A549 (cell line): ENCODE measurements around the gene TRIM69. TPM values are rescaled to one million over a fixed set of nuclear protein-coding genes. Genes with fewer than 3 reads are reported as not detected.
"Not testable (repeated sequence)": the region's sequence is repeated elsewhere in the genome, so short reads cannot be mapped to it uniquely, and the experiment has no call there.

Source experiments
- ATAC-seq, 2 experiments: fragments of 200-7000 bp in 1 of 2; fragments of >200 bp in 1 of 2; cut with Nextera tagmentation in 1 of 2; cut with Tn5 transposase in 1 of 2; 3 replicates each; pipeline versions ENCODE4 v1.8.0 to v1.9.1; 2018 to 2020; ENCODE audit warnings: mild to moderate bottlenecking in 1 of 2, moderate library complexity in 1 of 2
- CTCF ChIA-PET: fragments of 300-600 bp; sonication (Branson Sonifier 250); formaldehyde crosslinking; extraction: SDS; loops from one replicate; lab custom pipeline; 2021; ENCODE audit warnings: antibody characterized with exemption, inconsistent platforms; lab: Yijun Ruan, JAX
- POLR2A ChIA-PET: fragments of 350-600 bp; formaldehyde crosslinking; extraction: SDS; loops from one replicate; lab custom pipeline; 2021; ENCODE audit warnings: antibody characterized with exemption, inconsistent platforms; lab: Yijun Ruan, JAX
- DNase-seq, 2 experiments: peaks; one replicate each; pipeline versions ENCODE4 v3.0.0 to v3.0.0-alpha.2; 2011 to 2016; ENCODE audit warnings: low read depth in 1 of 2, low spot score in 1 of 2
- FAIRE-seq: peaks from 2 replicates; lab custom pipeline; 2011; peaks lifted over from hg19 to GRCh38; lab: Jason Lieb, UNC
- H3K27ac ChIP-seq, 2 experiments: fragments of >200 bp; sonication (Bioruptor Twin); formaldehyde crosslinking; 3 replicates each; pipeline ENCODE4 v1.5.1; 2016 to 2017
- H3K4me1 ChIP-seq: fragments of >200 bp; sonication (Bioruptor Twin); formaldehyde crosslinking; 3 replicates; pipeline ENCODE4 v1.6.1; 2016
- H3K4me2 ChIP-seq: fragments of >200 bp; sonication (Bioruptor Twin); formaldehyde crosslinking; 3 replicates; pipeline ENCODE4 v1.6.1; 2016
- H3K4me3 ChIP-seq: fragments of >200 bp; sonication (Bioruptor Twin); formaldehyde crosslinking; 3 replicates; pipeline ENCODE4 v1.5.1; 2016
- H3K9me3 ChIP-seq: fragments of >200 bp; sonication (Bioruptor Twin); formaldehyde crosslinking; 3 replicates; pipeline ENCODE4 v1.6.1; 2016
- ATOH8 ChIP-seq: fragments of 250-450 bp; sonication (Bioruptor Pico); IDR thresholded peaks from 2 replicates; pipeline ENCODE4 v1.5.0; 2020; ENCODE audit warnings: low read depth, mild to moderate bottlenecking, moderate library complexity
- BHLHE40 ChIP-seq: IDR thresholded peaks from 2 replicates; pipeline ENCODE4 v1.6.1; 2012; ENCODE audit warnings: low read depth, low read length, inconsistent platforms
- CBX2 ChIP-seq: fragments of 200-600 bp; sonication (generic); IDR thresholded peaks from 2 replicates; pipeline ENCODE4 v1.6.1; 2016; ENCODE audit warnings: low read depth, mild to moderate bottlenecking, borderline replicate concordance
- EHF ChIP-seq: fragments of 250-450 bp; sonication (Bioruptor Pico); IDR thresholded peaks from 2 replicates; pipeline ENCODE4 v1.5.0; 2020; ENCODE audit warnings: mild to moderate bottlenecking
- FOXS1 ChIP-seq: fragments of 250-450 bp; sonication (Bioruptor Pico); IDR thresholded peaks from 2 replicates; pipeline ENCODE4 v1.5.0; 2020; ENCODE audit warnings: mild to moderate bottlenecking, moderate library complexity
- HOXA7 ChIP-seq: fragments of 250-450 bp; sonication (Bioruptor Pico); IDR thresholded peaks from 2 replicates; pipeline ENCODE4 v1.5.0; 2020; ENCODE audit warnings: mild to moderate bottlenecking, moderate library complexity
- HOXB13 ChIP-seq: fragments of 250-450 bp; sonication (Bioruptor Pico); IDR thresholded peaks from 2 replicates; pipeline ENCODE4 v1.5.0; 2020; ENCODE audit warnings: low read depth, mild to moderate bottlenecking, moderate library complexity
- HOXB5 ChIP-seq: fragments of 250-450 bp; sonication (Bioruptor Pico); IDR thresholded peaks from 2 replicates; pipeline ENCODE4 v1.5.0; 2020; ENCODE audit warnings: mild to moderate bottlenecking, moderate library complexity
- KDM5A ChIP-seq: fragments of 200-600 bp; sonication (generic); IDR thresholded peaks from 2 replicates; pipeline ENCODE4 v1.6.1; 2016; ENCODE audit warnings: antibody characterized with exemption, mild to moderate bottlenecking
- MAX ChIP-seq: IDR thresholded peaks from 2 replicates; pipeline ENCODE4 v1.6.1; 2012
- NFE2L2 ChIP-seq: fragments of 150-350 bp; conservative IDR thresholded peaks from 2 replicates; pipeline ENCODE4 v1.6.1; 2014; ENCODE audit warnings: low read length
- RCOR1 ChIP-seq: fragments of 150-350 bp; IDR thresholded peaks from 2 replicates; pipeline ENCODE4 v1.6.1; 2014; ENCODE audit warnings: antibody characterized with exemption, low read length, low read depth
- RFX5 ChIP-seq: fragments of 450-650 bp; IDR thresholded peaks from 2 replicates; pipeline ENCODE4 v1.7.1; 2014; ENCODE audit warnings: antibody characterized with exemption, mild to moderate bottlenecking, moderate library complexity
- RNF2 ChIP-seq: fragments of 200-600 bp; sonication (generic); IDR thresholded peaks from 2 replicates; pipeline ENCODE4 v1.6.1; 2016; ENCODE audit warnings: low read depth, mild to moderate bottlenecking, antibody characterized with exemption, moderate library complexity, borderline replicate concordance
- TP53 ChIP-seq: fragments of 250-450 bp; sonication (Bioruptor Pico); IDR thresholded peaks from 2 replicates; pipeline ENCODE4 v1.5.0; 2021; ENCODE audit warnings: mild to moderate bottlenecking, moderate library complexity
- ZSCAN20 ChIP-seq: fragments of 250-450 bp; sonication (Bioruptor Pico); IDR thresholded peaks from 2 replicates; pipeline ENCODE4 v1.8.0; 2022; ENCODE audit warnings: mild to moderate bottlenecking, moderate library complexity
- WGBS: methylation state at CpG from one replicate; pipeline ENCODE4 v1.1.6; 2017; ENCODE audit errors: missing lambda C conversion rate; 5-methylcytosine and 5-hydroxymethylcytosine counted together
- polyA plus RNA-seq, 4 experiments: library from polyadenylated mRNA; depleted of rRNA in 3 of 4; stranded (reverse); fragments of >200 nt; fragmentation: RNase III in 1 of 4; extraction: RNeasy Plus Mini Kit Qiagen cat#74134 plus additional on column Dnase treatment in 1 of 4; gene quantifications; 2 replicates in 3 of 4; 3 replicates in 1 of 4; pipeline ENCODE4 v1.2.3, GENCODE V29; 2011 to 2017

The TRIM69 gene
- polyA plus RNA-seq, 2 of the 4 experiments (the other 2 are of a cell fraction): 9.0 to 10.4 TPM

GRCh38 chr15:44781128-44781810 lies 44.9 kb downstream of the TRIM69 start:
- no peak overlapping the region for H3K4me2 ChIP-seq
- ATAC-seq (no peak), DNase-seq (no peak), FAIRE-seq (no peak)
- H3K9me3 ChIP-seq: no peaks in the 10 kb centered on the region
- CTCF ChIA-PET: interaction anchor here (1.6 to 2.2 kb wide), 2 partner anchors 68 to 118 kb away, joined by 4 to 6 read pairs; partner anchors contain the start of gene SPG11
- 0 out of 3 replicates have a peak, but pooled peaks cover 5% of the 10 kb centered on the region for H3K4me1 ChIP-seq
- H3K4me3 ChIP-seq: no peak overlapping the region
- TF ChIP-seq TP53 (CRISPR knock-in tag): no peak
- no peak for TF ChIP-seq EHF (CRISPR knock-in tag)
- H3K27ac ChIP-seq: no peak overlapping the region
- WGBS: 54% methylated on average over 7 of the region's 7 CpGs
- POLR2A ChIA-PET: no interaction called here

GRCh38 chr15:44782516-44782915 lies 46.2 kb downstream of the TRIM69 start:
- DNase-seq (no peak), ATAC-seq (no peak)
- no peak overlapping the region for H3K4me3 ChIP-seq
- no peaks in the 10 kb centered on the region for H3K9me3 ChIP-seq
- no peak overlapping the region for H3K4me2 ChIP-seq
- CTCF ChIA-PET: interaction anchor here (1.0 to 2.2 kb wide), 4 partner anchors 69 to 203 kb away, joined by 3 to 6 read pairs (median 4); partner anchors contain the start of gene SPG11
- no peak overlapping the region for H3K27ac ChIP-seq
- TF ChIP-seq MAX (no peak), KDM5A (no peak), BHLHE40 (no peak), RCOR1 (no peak), ATOH8 (CRISPR knock-in tag) (no peak), CBX2 (no peak), EHF (CRISPR knock-in tag) (no peak), RFX5 (no peak), HOXA7 (no peak), RNF2 (no peak), FOXS1 (CRISPR knock-in tag) (no peak), HOXB13 (CRISPR knock-in tag) (no peak), HOXB5 (CRISPR knock-in tag) (no peak), ZSCAN20 (CRISPR knock-in tag) (no peak)
- TF ChIP-seq, all 56 proteins: peak for 0
- POLR2A ChIA-PET: no interaction called here
- 0 out of 3 replicates have a peak, but pooled peaks cover 5% of the 10 kb centered on the region for H3K4me1 ChIP-seq
- WGBS: 65% methylated on average over 3 of the region's 3 CpGs
- FAIRE-seq: no peak

- ATAC-seq, H3K27ac ChIP-seq, DNase-seq, FAIRE-seq, CTCF ChIA-PET, H3K4me1 ChIP-seq, H3K4me2 ChIP-seq, POLR2A ChIA-PET, H3K9me3 ChIP-seq: not testable (repeated sequence)
- 26% methylated on average over 5 of the region's 5 CpGs for WGBS
- peak overlapping the region; percentile 65; the same call in 2 of the 3 replicates for H3K4me3 ChIP-seq
These were observed 48.6 kb downstream of the TRIM69 start for GRCh38 chr15:44784918-44785274.

- no peak for ATAC-seq
- FAIRE-seq: no peak
- Histone ChIP-seq H3K9me3 (no peaks in the 10 kb centered on the region), H3K4me2 (no peak overlapping the region), H3K27ac (no peak overlapping the region), H3K4me3 (no peak overlapping the region), H3K4me1 (0 out of 3 replicates have a peak, but pooled peaks cover 2% of the 10 kb centered on the region)
- TF ChIP-seq RFX5 (no peak), TP53 (CRISPR knock-in tag) (no peak), NFE2L2 (no peak)
- ChIA-PET CTCF (interaction anchor here (2.0 kb wide), 1 partner anchor 75 kb away, joined by 4 read pairs; no protein-coding TSS in a partner anchor), POLR2A (no interaction called here)
- DNase-seq: no peak
- WGBS: 49% methylated on average over 8 of the region's 8 CpGs
These were observed 52.4 kb downstream of the TRIM69 start for GRCh38 chr15:44788748-44789147.
